ENCODE results near the gene METTL15.

GRCh38 chr11:28339488-28339887 is 231.3 kb downstream of the METTL15 start:
- TF ChIP-seq CTCF (IDR thresholded peaks at IDR 0.05) (no peak), POLR2A (IDR thresholded peaks at IDR 0.05) (no peak)
